GM04504 (cell line): ENCODE measurements around the gene TNFRSF11A.

ENCODE experiments used
- DNase-seq: peaks from one replicate; pipeline ENCODE4 v3.0.0-alpha.2; 2012; ENCODE audit warnings: low read depth

Gene TNFRSF11A

DNA sequence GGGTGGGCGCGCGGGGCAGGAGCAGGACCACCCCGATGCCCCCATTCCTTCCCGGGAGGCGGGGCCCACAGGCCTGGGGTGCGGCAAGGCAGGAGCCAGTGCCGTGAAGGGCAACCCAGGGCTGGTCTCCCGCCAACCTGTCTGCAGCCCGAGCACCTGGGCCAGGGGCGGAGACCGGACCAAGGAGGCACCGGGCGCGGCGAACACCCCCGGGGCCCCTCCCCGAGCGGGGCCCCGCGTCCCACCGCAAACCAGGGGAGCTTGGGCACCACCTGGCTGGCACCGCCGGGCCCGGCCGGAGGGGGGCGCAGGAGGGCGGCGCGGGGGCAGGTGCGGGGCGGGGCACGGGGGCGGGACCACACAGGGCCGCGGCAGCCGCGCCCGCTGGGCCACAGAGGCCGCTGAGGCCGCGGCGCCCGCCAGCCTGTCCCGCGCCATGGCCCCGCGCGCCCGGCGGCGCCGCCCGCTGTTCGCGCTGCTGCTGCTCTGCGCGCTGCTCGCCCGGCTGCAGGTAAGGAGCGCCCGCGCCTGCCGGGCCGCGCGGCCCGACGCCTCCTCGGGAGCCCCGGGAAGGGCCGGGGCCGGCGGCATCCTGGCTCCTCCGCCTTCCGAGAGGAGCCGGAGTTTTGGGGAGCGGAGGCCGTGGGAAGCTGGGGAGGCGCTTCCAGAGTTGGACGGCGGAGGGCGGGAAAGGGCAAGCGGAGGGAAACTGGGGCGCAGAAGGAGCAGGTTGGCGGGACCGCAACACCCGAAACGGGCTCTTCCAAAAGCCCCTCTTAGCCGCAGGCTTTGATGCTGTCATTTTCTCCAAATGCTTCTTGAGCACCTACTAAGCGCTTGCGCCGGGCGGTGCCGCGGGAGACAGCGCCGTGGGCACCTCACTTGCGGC is at the start of gene TNFRSF11A:
TNFRSF11A (plus strand) TSS at position 394 of the 889 bp plus-strand sequence; CDS start at position 437, 43 bp downstream.
- no peak for DNase-seq

- no peak for DNase-seq
Observed at GRCh38 chr18:62277045-62277444, 48.1 kb upstream of the TNFRSF11A start.

DNA sequence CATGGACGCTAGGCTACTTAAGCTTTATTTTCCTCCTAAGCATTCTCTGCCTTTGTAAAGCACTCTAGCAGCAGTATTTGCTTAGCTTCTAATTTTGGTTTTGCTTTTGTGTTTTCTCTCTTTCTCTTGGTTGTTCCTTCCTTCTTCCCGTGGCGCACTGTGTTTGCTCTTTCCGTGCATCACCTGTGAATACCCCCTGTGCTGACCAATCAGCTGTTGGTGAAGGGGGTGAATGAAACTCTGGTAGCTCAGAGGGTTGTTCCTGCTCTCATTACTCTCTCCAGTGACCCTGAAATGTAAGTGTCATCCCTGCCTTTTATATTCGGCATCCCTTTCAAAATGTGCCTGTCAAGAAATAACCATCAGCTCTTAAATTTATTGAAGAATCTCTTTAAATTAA is 45.5 kb upstream of the TNFRSF11A start:
- no peak for DNase-seq

- no peak for DNase-seq
Observed at GRCh38 chr18:62280058-62280457, 45.1 kb upstream of the TNFRSF11A start.

GRCh38 chr18:62280786-62281185 is 44.3 kb upstream of the TNFRSF11A start:
- DNase-seq = no peak

- peak; percentile 69 for DNase-seq
Observed at GRCh38 chr18:62281684-62282083, 43.4 kb upstream of the TNFRSF11A start.

- DNase-seq = peak; percentile 45
Observed at GRCh38 chr18:62282188-62282629, 42.9 kb upstream of the TNFRSF11A start.

DNA sequence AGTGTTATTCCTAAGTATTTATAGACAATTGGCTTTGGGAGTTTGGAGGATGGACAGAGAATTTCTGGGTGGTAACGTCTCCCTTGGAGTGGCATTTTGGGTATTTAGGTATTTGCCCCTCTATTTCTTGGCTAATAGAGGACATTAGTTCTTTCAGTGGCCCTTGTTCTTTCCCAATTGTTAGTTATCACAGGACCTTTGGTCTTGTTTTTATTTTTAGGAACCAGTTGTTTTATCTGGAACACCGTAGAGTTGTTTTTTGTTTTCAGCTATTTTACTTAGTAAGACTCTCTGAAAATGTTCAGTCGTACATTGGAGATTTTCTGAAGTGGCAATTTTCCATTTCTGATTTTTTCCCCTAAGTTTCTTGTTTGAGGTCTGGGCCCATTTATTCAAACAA is 40.5 kb upstream of the TNFRSF11A start:
- DNase-seq = no peak

DNA sequence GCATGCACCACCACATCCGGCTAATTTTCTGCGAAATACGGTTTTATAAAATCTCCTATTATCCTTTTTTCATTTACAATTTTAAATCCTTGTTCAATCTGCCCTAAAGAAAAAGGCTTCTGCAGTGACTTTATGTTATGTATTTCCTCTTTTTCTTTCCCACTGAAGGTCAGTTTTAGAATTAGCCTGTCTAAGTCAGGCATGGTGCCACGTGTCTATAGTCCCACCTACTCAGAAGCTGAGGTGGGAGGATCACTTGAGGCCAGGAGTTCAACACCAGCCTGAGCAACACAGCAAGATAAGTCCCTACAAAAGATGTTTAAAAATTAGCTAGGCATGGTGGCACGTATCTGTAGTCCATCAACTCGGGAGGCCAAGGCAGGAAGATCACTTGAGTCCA is 39.8 kb upstream of the TNFRSF11A start:
- DNase-seq = no peak

DNA sequence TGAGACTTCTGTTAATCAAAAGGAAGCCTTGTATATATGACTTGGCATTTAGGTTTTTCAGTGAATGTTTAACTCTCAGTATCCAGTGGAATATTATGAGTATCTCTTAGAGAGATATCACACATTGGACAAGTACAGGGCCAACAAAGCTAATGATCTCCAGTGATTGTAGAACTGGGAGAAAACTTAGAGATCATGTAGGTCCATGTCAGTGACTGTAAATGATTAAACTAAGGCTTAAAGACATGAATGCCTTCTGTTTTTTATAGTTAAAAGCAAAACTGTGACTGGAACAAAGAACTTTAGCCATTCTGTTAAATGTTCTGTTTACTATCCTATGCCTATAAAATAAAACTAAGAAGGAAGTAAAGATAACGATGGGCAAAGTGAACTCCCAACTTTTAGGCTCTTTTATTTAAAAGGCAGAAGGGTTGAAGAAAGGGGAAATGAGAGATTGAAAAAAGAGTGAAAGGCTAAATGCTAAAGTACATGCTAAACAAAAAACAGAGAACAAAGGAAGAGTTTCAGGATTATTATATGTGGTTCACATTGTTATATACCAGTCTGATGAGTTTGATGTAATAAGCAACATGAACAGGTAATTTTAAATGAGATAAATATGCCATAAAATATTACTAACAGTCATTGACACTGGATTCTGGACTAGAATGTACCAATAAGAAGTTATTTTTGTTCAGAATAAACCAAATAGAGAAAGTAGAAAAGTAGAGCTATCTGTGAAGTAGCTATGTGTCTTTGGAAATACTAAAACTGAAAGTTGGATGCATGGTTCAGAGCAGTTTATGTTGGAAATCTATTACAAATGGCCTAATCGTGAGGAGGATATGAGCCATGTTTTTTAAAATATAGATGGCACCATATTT is 37.1 kb upstream of the TNFRSF11A start:
- DNase-seq = no peak

GRCh38 chr18:62288665-62289008 is 36.5 kb upstream of the TNFRSF11A start:
- no peak for DNase-seq

GRCh38 chr18:62289047-62289446 is 36.1 kb upstream of the TNFRSF11A start:
- no peak for DNase-seq

GRCh38 chr18:62294073-62294472 is 31.0 kb upstream of the TNFRSF11A start:
- no peak for DNase-seq

- no peak for DNase-seq
Observed at GRCh38 chr18:62300359-62300963, 24.6 kb upstream of the TNFRSF11A start.

GRCh38 chr18:62301322-62301721 is 23.8 kb upstream of the TNFRSF11A start:
- no peak for DNase-seq

DNA sequence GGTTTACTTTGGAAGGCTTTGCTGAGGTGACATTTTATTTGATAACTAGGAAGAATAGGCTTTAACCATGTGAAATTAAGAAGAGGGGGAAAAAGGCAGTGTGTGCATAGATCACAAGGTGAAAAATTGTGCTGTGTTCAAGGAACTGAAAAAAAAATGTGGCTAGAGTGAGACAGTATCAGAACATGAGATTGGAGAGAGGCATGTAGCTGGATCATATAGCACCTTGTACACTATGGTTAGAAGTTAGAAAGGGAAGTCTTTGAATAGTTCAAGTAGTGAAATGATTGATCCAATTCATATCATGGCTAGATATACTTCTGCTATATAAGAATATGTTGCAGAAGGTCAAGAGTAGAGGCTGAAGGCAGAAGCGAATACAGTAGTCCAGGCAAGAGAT is 12.3 kb upstream of the TNFRSF11A start:
- no peak for DNase-seq

- DNase-seq = no peak
Observed at GRCh38 chr18:62318228-62319180, 6.6 kb upstream of the TNFRSF11A start.

GRCh38 chr18:62321201-62321600 is 3.9 kb upstream of the TNFRSF11A start:
- DNase-seq = no peak

- no peak for DNase-seq
Observed at GRCh38 chr18:62323483-62324180, 1.5 kb upstream of the TNFRSF11A start.

- DNase-seq = no peak
Observed at GRCh38 chr18:62324181-62324828, 805 bp upstream of the TNFRSF11A start.
